EH (cell line): Measurements from ENCODE around the gene TBPL2.
"Not testable (repeated sequence)": the region's sequence is repeated elsewhere in the genome, so short reads cannot be mapped to it uniquely, and the experiment has no call there.

ENCODE experiments used
- DNase-seq: peaks from one replicate; pipeline ENCODE4 v3.0.0-alpha.2; 2015; ENCODE audit warnings: low read depth

The TBPL2 gene

DNA sequence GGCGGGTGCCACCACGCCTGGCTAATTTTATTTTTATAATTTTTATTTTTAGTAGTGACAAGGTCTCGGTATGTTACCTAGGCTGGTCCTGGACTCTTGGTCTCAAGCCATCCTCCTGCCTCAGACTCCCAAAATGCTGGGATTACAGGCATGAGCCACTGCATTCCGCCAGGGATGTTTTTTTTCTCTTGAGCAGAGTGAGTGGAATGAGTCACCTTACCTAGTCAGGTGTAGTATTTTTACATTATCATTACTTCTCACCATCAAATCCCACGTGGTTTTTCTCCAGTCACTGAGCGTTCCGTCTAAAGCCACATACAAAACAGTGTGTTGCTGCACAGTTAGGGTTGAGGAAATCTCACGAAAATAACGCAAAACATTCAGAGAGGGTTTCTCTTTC is 870 bp upstream of the TBPL2 start:
- no peak for DNase-seq

DNA sequence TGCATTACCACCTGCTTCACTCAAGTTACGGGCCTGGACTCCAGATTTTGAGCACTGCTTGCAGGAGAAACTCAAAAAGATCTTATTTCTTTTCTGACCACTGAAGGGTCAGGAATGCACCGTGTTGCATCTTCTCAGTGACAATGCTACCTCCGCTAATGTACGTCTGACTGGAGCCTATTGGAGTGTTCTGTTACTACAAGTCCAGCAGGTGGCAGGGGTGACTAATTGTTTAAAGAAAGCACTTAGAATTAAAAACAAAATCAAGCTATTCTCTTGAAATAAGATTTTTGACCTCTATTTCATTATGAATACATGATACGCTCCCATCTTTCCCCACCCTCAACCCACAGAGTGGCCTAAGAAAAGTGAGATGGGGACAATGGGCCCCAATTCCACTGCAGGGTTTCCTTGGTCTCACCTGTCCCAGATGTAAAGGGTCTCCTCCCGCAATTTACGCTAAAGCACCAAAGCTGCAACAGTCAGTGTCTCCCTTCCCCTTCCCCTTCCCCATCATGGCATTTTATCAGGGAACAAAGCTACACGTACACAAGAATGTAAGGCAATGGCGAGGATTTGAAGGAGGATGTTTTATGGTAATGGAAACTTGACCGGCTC is 2.2 kb downstream of the TBPL2 start:
- DNase-seq, result peak; percentile 62

DNA sequence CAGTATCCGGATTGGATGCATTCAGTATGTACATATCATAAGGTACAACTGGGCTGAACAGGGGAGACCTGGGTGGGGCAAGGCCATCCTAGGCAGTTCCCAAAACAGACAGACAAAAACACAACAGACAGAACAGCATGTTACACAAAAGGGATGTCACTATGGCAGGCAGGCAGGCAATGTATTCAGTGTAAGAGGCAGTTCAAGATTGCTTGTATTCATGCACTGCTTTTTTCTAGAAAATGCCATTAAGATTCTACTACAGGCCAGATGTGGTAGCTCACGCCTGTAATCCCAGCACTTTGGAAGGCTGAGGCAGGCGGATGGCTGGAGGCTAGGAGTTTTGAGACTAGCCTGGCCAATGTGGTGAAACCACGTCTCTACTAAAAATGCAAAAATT is 3.5 kb downstream of the TBPL2 start:
- no peak for DNase-seq

DNA sequence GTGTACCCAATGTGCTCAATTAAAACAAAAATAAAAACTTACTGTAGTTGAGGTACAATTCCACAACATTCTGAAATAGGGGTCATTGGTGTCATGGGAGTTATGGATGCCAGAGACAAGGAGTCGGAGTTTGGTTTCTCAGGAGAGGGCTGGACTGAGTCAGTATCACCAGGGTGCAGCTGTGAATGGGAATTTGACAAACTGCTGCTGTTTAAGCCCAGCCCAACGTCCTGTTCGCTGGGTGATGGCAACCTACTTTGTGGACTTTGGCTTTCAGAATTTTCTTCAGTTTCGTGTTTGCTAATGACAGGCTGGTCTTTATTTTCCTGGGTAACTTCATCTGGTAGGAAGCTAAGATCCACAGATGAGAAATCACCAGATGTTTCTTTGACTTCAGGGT is 3.9 kb downstream of the TBPL2 start:
- DNase-seq, result no peak

GRCh38 chr14:55434805-55435174 is 5.6 kb downstream of the TBPL2 start:
- no peak for DNase-seq

- no peak for DNase-seq
These were observed 6.3 kb downstream of the TBPL2 start for GRCh38 chr14:55433880-55434804.

DNA sequence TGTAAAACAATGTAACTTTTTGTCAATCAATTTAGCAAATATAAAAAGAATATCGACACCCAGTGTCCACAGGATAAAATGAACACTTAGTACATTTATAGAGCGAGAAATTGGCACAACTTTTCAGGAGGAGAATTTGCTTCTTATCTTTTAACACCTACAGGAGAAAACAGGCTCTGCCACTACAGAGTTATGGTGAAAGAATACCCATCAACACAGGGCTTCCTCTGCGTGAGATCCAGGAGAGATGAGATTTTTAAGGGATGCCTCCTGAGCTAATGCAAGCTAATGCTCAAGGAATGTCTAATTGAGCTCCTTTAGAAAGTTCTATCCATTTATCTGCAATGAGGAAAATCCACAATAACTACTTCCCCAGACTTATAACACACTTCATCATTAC is 7.8 kb downstream of the TBPL2 start:
- DNase-seq, result no peak

DNA sequence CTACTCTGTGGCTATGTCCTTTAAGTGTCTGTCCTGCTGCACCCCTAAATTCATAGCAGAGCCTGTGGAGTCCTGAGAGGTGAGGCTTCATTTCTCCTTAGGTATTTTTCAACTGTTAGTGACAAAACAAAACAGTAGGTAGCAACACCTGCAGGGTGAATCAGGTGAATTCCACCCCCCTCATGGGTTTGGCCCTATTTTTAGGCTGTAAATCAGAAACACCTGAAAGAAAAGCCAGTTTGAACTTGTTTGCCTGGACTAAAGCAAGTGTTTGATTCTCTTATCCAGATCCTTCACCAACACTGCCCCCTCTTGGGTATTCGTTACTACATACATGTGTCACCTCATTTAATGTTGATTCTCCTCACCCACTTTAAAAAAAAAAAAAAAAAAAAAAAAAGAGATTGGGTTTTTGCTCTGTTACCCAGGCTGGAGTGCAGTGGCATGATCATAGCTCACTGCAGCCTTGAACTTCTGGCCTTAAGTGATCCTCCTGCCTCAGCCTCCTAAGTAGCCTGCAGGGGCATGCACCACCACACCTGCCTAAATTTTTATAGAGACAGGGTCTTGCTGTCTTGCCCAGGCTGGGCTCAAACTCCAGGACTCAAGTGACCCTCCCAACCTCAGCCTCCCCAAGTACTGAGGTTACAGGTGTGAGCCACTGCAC is 10.3 kb downstream of the TBPL2 start:
- DNase-seq, result peak; percentile 77

- DNase-seq, result no peak
These were observed 13.0 kb downstream of the TBPL2 start for GRCh38 chr14:55427439-55427838.

GRCh38 chr14:55426891-55427290 is 13.5 kb downstream of the TBPL2 start:
- DNase-seq, result no peak

DNA sequence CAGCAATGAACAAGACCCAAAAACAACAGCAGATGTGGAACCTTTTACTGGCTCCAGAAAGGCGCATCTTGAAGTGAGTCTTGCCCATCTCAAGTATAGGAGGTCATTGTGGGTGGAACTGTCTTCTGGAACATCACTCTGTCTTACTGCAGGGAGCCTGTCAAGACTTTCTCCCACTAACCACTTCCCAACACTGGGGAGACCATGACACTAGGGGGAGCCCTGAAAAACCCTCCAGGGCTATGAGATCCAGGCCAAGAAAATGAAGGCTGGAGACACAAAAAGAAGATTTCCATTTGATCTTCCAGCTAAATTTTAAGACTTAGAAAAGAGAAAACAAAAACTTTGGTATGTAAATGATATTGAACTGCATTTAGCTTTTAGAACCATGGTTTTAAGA is 15.3 kb downstream of the TBPL2 start:
- peak; percentile 23 for DNase-seq

GRCh38 chr14:55423969-55424368 is 16.4 kb downstream of the TBPL2 start:
- no peak for DNase-seq

DNA sequence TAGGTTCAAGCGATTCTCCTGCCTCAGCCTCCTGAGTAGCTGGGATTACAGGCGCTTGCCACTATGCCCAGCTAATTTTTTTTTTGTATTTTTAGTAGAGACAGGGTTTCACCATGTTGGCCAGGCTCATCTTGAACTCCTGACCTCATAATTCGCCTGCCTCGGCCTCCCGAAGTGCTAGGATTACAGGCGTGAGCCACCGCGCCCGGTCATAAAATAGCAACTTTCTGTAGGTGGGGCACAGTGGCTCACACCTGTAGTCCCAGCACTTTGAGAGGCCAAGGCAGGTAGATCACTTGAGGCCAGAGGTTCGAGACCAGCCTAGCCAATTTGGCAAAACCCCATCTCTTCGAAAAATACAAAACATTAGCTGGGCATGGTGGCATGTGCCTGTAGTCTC is 18.1 kb downstream of the TBPL2 start:
- not testable (repeated sequence) for DNase-seq

DNA sequence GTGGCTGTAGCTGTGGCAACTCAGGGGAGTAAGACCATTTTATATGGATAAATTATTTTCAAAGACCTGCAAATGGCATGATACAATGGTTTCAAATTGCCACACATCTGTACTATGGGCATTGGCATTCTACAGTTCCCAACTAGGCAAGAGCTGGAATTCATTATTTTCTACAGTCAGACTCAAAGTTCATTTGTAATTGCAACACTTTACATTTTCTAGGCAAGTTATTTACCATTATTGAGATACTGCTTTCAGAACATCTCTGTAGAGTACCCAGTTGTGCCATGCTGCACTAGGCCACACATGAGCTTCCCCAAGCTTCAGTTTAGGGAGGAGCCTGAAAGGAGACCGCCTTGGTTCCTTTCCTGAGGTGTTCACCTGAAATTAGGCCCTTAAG is 20.8 kb downstream of the TBPL2 start:
- DNase-seq, result no peak

DNA sequence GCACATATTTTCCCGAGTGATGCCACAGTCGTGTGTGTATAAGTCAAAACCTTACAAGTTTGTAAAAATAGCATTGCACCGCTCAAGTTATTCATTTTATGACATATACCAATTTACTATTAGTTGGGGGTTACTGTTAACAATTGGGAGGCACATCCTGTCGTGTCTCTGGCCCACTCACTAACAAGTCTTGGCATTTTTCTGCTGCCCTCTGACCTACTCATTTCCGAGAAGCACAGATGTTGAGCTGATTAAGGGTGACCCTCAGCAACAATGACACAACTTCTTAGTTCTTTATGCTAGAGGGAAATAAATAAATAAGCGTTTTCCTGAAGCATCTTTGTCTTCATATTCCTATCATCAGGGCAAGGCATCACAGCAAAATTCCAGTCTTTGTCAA is 22.0 kb downstream of the TBPL2 start:
- peak; percentile 19 for DNase-seq

DNA sequence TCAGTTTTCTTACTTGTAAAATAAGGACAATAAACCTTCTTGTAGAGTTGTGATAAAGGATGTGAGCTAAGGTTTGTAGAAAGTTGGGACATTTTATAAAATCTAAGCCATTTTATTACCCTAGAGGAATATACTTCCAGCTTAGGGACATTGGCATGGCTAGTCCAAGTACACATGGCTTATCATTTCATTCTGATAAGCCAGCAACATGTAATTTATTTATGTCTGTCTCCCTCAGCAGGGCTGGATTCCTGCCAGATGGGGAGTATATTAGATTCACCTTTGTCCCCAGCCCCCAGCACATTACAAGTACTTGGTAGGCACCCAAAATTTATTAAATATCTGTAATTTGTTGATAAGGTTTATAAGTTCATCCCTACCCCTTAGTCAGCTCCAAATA is 22.5 kb downstream of the TBPL2 start:
- DNase-seq, result no peak

- peak; percentile 18 for DNase-seq
These were observed 23.6 kb downstream of the TBPL2 start for GRCh38 chr14:55416866-55417265.

- DNase-seq, result no peak
These were observed 25.9 kb downstream of the TBPL2 start for GRCh38 chr14:55414551-55414950.

GRCh38 chr14:55412676-55413075 is 27.7 kb downstream of the TBPL2 start:
- no peak for DNase-seq

GRCh38 chr14:55411426-55412389 is 28.7 kb downstream of the TBPL2 start, which contains the start of gene ATG14:
TSS of gene ATG14 (minus strand) at chr14:55411830. CDS start at chr14:55411822, 8 bp downstream.
- DNase-seq, result peak; percentile 85

- no peak for DNase-seq
These were observed 29.5 kb downstream of the TBPL2 start for GRCh38 chr14:55410876-55411275.
